Jurkat, Clone E6-1 (cell line): ENCODE data around the gene LRRC40.
"Not testable (repeated sequence)": the region's sequence is repeated elsewhere in the genome, so short reads cannot be mapped to it uniquely, and the experiment has no call there.

ENCODE experiments used
- DNase-seq: peaks from one replicate; pipeline ENCODE4 v3.0.0-alpha.2; 2011; ENCODE audit warnings: low read depth, low spot score
- H3K4me3 ChIP-seq: 2 replicates; pipeline ENCODE4 v1.5.1; 2011; ENCODE audit warnings: mild to moderate bottlenecking, low read length, control low read depth, moderate library complexity

The LRRC40 gene

DNA sequence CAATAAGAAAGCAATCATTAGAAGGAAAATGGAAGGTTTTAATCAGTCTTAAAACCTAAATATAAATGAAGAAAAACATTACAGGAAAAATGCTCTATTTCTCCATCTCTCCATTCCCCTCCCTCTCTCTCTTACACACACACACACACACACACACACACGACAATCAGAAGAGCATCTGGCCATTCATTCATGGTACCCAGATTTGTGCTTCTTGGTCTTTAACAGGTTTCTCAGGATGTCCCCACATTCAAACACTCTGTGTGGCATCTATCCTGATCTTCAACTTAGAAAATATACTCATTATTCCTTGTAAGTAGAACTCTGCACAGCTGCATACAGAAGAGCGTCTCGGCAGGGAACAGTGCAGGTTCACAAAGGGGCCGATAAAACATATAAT, 779 bp downstream of the LRRC40 start:
- DNase-seq: no peak

GRCh38 chr1:70204139-70204538, 1.2 kb downstream of the LRRC40 start:
- peak overlapping the region; percentile 92 for H3K4me3 ChIP-seq
- no peak for DNase-seq

More for the DNA sequence above, 779 bp downstream of the LRRC40 start:
- peak overlapping the region; percentile 92 for H3K4me3 ChIP-seq

- no peak overlapping the region for H3K4me3 ChIP-seq
- DNase-seq: no peak
Observed at GRCh38 chr1:70202173-70202758, 3.1 kb downstream of the LRRC40 start.

DNA sequence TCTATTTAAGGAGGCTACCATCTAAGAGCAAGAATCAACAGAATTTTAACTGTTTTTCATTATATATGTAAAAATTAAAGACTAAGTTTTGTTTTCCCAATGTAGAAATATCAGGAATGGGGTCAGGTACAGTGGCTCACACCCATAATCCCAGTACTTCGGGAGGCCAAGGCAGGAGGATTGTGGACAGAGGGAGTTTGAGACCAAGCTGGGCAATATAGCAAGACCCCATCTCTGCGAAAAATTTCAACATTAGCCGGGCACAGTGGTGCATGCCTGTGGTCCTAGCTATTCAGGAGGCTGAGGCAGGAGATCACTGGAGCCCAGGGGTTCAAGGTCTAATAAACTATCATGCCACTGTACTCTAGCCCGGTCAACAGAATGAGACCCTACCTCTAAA, 5.3 kb downstream of the LRRC40 start:
- no peak overlapping the region for H3K4me3 ChIP-seq
- no peak for DNase-seq

DNA sequence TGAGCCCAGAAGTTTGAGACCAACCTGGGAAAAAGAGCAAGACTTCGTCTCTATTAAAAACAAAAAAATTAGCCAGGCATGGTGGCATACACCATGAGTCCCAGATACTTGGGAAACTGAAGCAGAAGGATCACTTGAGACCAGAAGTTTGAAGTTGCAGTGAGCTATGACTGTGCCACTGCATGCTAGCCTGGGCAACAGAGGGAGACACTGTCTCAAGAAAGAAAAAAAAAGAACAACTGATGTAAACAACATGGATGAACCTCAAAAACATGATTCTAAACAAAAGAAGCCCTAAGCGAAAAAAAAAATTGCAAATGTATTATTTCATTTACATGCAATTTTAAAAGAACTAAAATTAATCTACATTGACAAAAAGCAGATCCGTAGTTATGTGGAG, 9.0 kb downstream of the LRRC40 start:
- DNase-seq: no peak
- H3K4me3 ChIP-seq: no peak overlapping the region

DNA sequence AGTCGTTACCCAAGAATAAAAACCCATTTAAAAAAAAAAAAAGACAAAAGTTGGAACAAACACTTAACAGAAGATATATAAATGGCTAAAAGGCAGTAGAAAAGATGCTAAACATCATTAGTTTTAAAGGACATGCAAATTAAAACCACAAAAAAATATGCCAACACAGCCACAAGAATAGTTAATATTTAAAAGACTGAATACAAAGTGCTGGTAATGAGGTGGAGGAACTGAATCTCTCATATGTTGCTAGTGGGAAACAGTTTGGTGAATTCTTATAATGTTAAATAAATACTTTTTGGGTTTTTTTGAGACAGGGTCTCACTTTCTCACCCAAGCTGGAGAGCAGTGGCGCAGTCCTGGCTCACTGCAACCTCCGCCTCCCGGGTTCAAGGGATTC, 10.0 kb downstream of the LRRC40 start:
- DNase-seq: no peak
- no peak overlapping the region for H3K4me3 ChIP-seq

GRCh38 chr1:70194601-70195000, 10.8 kb downstream of the LRRC40 start:
- no peak for DNase-seq
- no peak overlapping the region for H3K4me3 ChIP-seq

DNA sequence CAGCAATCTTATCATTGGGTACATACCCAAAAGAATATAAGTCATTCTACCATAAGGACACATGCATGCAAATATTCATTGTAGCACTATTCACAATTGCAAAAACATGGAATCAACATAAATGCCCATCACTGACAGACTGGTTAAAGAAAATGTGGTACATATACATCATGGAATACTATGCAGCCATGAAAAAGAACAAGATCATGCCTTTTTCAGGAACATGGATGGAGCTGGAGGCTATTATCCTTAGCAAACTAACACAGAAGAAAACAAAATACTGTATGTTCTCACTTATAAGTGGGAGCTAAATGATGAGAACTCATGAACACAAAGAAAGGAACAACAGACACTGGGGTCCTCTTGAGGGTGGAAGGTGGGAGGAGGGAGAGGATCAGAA, 12.9 kb downstream of the LRRC40 start:
- not testable (repeated sequence) for H3K4me3 ChIP-seq, DNase-seq

DNA sequence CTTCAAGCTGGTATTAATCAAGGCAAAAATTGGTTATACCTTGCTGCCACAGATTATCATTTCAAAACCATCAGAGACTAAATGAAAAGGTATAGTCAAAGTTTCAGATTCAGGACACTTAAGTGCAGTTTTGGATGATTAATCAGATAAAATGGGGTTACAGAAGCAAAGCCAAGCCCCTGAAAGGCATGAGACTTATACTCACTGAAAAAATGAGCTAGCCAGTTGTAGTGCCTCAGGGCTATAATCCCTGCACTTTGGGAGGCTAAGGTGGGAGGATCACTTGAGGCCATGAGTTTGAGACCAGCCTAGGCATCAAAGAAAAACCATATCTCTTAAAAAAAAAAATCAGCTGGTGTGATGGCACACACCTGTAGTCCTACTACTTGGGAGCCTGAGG, 15.2 kb downstream of the LRRC40 start:
- no peak for DNase-seq

DNA sequence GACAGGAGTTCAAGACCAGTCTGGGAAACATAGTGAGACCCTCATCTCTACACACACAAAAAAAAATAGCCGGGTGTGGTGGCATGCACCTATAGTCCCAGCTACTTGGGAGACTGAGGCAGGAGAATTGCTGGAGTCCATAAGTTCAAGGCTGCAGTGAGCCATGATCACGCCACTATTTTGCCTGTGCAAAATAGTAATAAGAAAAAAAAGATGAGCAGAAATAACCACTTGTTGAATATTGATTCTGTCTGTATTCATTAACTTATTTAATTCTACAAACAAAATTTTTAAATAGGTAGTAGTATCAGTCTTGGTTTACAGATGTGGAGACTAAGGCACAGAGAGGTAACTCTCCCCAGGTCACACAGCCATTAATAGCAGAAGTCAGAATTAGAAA, 16.9 kb downstream of the LRRC40 start:
- no peak overlapping the region for H3K4me3 ChIP-seq
- no peak for DNase-seq

More for the DNA sequence above, 15.2 kb downstream of the LRRC40 start:
- no peak overlapping the region for H3K4me3 ChIP-seq

DNA sequence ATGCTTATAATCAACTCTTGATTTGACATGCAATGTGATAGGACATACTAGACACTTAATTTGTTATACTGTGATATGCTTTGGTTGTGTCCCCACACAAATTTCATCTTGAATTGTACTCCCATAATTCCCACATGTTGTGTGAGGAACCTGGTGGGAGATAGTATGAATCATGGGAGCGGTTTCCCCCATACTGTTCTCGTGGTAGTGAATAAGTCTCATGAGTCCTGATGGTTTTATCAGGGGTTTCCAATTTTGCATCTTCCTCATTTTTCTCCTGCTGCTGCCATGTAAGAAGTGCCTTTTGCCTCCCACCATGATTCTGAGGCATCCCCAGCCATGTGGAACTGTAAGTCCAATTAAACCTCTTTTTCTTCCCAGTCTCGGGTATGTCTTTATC, 20.2 kb downstream of the LRRC40 start:
- DNase-seq, H3K4me3 ChIP-seq: not testable (repeated sequence)

- H3K4me3 ChIP-seq: no peak overlapping the region
- DNase-seq: no peak
Observed at GRCh38 chr1:70171512-70171911, 33.9 kb downstream of the LRRC40 start.

DNA sequence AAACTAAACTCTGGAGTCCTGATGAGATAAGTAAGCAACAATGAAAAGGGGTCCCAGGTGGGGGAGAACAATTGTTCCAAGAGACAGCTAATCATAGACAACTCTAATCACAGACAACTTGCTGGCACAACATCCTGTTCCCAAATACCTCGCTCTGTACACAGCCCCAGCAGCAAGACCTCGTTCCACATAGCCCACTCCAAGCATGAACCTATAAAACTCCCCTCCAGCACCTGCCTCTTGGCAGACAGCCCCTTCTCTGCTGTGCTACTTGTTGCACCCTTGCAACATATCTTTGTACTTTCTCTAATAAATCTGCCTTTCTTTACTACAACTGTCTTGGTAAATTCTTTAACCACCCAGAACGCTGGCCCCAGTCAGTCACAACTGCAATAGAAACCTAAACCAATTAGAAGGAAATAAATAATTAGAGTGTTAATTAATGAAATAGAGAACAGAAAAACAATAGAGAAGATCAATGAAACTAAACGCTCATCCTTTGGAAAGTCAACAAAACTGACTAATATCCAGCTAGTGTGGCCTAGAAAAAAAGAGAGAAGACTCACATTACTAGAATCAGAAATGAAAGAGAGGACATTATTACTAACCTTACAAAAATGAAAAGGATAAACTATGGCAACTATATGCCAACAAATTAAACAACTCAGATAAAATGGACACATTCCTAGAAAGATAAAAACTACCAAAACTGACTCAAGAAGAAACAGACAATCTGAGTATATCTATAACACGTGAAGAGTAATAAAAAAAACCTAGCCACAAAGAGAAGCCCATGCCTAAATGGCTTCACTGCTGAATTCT, 36.1 kb downstream of the LRRC40 start:
- DNase-seq: no peak
- no peak overlapping the region for H3K4me3 ChIP-seq

DNA sequence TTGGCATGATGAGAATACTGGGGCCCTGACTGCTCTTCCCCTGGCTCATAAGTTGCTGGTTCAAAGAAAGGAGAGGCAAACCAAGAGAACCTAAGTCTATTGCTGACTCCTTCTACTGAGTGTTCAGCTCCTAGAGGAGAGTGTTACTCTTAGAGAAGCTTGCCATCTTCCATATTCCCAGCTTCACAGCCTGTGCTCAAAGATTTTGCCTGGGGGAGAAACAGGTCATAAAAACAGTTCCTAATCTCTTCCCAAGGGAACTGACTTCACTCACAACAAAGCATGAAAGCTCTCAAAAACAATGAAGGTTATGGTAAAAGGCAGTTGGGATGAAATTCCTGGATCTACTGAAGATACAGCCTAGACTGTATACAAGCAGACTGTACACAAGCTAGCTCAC, 37.1 kb downstream of the LRRC40 start:
- H3K4me3 ChIP-seq: no peak overlapping the region
- no peak for DNase-seq

DNA sequence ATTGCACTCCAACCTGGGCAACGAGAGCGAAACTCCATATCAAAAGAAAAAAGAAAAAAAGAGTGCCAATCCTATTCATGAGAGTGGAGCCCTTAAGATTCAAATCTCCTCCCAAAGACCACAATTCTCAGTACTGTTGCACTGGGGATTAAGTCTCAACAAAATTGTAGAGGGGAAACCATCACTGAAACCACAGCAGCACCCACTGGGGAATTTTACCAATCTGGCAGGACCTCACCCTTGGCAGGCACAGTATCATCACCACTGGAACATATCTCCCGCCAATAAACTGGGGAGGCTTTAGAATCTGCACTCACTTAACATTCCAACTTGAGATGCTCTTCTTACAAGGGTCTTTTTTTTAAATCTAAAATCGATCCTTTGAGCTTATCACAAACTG, 41.0 kb downstream of the LRRC40 start:
- DNase-seq: no peak
- no peak overlapping the region for H3K4me3 ChIP-seq

- no peak for DNase-seq
- no peak overlapping the region for H3K4me3 ChIP-seq
Observed at GRCh38 chr1:70156529-70157120, 48.8 kb downstream of the LRRC40 start.

- no peak overlapping the region for H3K4me3 ChIP-seq
- DNase-seq: no peak
Observed at GRCh38 chr1:70153739-70154138, 51.6 kb downstream of the LRRC40 start.

DNA sequence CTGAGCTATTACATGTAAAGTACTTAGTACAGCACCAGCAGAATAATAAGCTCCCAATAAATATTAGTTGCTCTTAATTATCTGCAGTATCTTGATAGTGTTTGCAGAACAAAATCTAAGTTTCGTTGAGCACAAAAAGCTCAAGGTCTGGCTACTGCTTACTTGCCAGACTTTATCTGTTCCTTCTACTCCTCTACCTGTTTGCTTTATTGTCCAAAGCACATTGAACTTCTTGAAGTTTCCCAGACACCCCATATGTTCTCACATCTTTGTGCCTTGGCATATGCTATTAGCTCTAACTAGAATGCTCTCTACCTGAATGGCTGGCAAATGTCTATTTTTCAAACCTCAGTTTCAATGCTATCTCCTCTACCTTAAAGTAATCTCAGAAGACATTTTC, 54.9 kb downstream of the LRRC40 start:
- H3K4me3 ChIP-seq: no peak overlapping the region
- no peak for DNase-seq

DNA sequence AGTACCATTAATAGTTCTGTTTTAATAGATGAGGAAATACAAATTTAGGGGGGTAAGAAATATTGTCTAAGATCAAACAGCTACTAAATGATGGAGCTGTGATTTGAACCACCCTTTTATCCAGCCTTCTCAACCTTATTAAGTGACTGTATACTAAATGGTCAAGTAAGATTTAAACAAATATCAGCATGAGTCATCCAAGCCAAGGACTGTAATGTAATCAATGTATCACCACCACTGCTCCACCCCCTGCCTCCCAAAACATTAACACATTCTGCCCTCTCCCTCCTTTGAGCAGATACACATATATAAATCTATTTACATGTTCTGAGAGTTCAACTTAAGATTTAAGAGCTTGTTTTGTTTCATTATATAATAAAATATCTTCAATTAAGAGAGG, 58.9 kb downstream of the LRRC40 start:
- DNase-seq: no peak
- H3K4me3 ChIP-seq: no peak overlapping the region

- DNase-seq: no peak
- H3K4me3 ChIP-seq: no peak overlapping the region
Observed at GRCh38 chr1:70143048-70143659, 62.2 kb downstream of the LRRC40 start.
